GM21529 (cell line): ENCODE results near the gene L1TD1.
"Not testable (repeated sequence)": the region's sequence is repeated elsewhere in the genome, so short reads cannot be mapped to it uniquely, and the experiment has no call there.

ENCODE experiments used
- ATAC-seq: cut with Tn5 transposase; IDR thresholded peaks from one replicate; pipeline ENCODE4 v1.9.1; 2021; ENCODE audit not compliant: unreplicated experiment

L1TD1 gene

DNA sequence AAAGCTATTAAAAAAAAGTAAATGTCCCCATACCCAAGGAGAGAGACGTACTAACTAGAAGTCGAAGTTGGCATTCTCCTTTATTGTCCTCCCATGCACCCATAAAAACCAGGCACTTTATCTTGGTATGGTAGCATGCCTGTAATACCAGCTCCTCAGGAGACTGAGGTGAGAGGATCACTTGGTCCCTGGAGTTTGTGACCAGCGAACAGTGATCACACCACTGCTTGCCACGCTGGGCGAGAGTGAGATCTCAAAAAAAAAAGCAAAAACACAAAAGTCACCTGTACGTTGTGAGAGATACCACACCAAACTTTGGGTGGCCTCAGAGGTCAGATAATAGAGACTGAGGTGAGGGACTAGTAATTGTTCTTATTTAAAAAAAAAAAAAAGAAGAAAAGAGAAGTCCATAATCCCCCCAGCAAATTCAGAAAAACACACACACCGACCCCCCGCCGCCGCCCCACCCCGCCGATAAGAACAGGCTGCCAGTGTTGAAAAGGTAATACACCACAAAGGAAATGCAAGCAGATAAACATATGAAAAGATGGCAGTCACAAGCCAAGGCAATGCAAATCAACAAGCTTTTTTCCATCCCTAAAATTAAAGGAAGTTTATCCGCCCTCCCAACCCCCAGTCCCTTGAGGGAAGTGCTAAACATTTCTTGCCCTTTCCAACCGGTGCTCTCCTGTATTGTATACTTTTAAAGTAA lies 3.6 kb downstream of the L1TD1 start:
- ATAC-seq, result no peak

- ATAC-seq, result no peak
Measured at GRCh38 chr1:62198781-62199125, 4.1 kb downstream of the L1TD1 start.

GRCh38 chr1:62207187-62207586 lies 12.5 kb downstream of the L1TD1 start:
- ATAC-seq, result no peak

DNA sequence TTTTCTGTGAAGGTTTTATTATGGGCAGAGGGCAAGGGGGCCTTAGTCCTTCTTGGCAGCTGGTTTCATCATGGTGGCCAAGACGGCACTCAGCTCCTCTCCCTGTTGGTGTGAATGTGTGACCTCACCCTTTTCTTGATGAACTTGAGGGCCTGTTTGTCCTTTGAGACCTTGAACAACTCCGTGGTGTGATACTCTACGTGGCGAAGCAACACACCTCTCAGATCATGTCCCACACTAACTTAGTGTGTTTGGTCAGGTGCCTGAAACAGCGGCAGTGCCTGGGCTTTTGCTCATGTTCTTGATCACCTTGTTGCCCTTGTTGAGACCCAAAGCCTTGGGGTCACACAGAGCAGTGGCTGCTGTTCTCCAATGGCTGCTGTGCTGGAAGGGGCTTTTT lies 13.4 kb downstream of the L1TD1 start:
- ATAC-seq, result no peak

DNA sequence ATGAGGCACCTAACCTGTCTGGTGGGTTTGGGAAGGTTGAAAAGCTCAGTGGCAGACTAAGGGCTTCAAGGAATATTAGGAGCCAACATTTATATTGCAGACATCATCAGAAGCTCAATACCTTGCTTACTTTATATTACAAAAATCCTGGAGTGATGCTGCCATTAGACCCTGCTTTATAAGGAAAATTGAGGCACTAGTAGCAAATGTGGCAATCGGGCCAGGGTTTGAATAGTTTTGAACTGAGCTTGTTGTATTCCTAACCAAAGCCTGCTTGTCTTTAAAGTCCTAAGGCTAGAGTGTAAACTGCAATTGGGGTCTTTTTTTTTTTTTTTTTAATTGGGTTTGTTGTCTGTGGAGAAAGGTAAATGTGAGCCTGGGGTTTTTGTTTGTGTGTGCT lies 14.3 kb downstream of the L1TD1 start:
- ATAC-seq, result no peak

DNA sequence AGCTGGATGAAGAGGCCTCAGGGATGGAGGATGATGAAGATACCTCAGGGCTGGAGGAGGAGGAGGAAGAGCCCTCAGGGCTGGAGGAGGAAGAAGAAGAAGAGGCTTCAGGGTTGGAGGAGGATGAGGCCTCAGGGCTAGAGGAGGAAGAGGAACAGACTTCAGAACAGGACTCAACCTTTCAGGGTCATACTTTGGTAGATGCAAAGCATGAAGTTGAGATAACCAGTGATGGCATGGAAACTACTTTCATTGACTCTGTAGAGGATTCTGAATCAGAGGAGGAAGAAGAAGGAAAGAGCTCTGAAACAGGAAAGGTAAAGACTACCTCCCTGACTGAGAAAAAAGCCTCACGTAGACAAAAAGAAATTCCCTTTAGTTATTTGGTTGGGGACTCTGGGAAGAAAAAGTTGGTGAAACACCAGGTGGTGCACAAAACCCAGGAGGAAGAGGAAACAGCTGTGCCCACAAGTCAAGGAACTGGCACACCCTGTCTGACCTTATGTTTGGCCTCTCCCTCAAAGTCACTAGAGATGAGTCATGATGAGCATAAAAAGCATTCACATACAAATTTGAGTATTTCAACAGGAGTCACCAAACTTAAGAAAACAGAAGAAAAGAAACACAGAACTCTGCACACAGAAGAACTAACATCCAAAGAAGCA lies 15.4 kb downstream of the L1TD1 start:
- no peak for ATAC-seq

GRCh38 chr1:62210960-62211359 lies 16.3 kb downstream of the L1TD1 start:
- ATAC-seq, result no peak

GRCh38 chr1:62212411-62212810 lies 17.8 kb downstream of the L1TD1 start:
- ATAC-seq, result no peak

DNA sequence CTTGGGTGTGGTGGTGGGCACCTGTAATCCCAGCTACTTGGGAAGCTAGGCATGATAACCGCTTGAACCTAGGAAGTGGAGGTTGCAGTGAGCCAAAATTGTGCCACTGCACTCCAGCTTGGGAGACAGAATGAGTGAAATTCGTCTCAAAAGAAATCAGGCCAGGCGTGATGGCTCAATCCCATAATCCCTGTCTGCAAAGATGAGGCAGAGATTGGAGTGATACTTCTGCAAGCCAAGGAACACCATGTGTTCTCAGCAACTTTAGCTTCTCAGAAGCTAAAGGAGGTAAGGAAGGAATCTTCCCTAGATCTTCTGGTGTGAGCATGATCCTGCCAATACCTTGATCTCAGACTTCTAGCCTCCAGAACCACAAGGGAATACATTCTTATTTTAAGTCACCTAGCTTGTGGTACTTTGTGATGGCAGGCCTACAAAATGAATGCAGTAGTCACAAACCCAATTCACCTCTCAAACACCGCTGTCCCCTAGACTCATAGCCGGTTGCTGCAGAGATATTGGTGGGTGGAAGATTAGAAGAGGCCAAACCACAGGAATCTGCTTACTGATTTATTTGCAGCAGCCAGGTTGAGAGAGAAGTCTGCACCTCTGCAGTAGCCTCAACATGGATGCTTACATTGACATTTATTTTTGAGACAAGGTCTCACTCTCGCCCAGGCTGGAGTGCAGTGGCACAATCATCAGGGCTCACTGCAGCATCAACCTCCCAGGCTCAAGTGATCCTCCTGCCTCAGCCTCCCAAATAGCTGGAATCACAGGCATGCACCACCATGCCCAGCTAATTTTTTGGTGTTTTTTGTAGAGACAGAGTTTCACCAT lies 18.6 kb downstream of the L1TD1 start:
- ATAC-seq, result no peak

- ATAC-seq, result no peak
Measured at GRCh38 chr1:62218604-62219003, 24.0 kb downstream of the L1TD1 start.

DNA sequence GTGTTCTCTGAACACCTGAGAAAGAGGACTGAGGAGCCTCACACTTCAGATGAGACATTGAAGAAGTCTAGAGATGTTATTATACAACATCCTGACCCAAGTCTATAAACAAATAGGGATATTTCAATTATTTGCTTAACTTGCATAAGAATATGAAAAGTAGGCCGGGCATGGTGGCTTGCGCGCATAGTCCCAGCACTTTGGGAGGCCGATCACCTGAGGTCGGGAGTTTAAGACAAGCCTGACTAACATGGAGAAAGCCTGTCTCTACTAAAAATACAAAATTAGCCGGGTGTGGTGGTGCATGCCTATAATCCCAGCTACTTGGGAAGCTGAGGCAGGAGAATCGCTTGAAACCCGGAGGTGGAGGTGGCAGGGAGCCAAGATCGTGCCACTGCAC lies 25.8 kb downstream of the L1TD1 start:
- not testable (repeated sequence) for ATAC-seq

- no peak for ATAC-seq
Measured at GRCh38 chr1:62221171-62221570, 26.5 kb downstream of the L1TD1 start.

DNA sequence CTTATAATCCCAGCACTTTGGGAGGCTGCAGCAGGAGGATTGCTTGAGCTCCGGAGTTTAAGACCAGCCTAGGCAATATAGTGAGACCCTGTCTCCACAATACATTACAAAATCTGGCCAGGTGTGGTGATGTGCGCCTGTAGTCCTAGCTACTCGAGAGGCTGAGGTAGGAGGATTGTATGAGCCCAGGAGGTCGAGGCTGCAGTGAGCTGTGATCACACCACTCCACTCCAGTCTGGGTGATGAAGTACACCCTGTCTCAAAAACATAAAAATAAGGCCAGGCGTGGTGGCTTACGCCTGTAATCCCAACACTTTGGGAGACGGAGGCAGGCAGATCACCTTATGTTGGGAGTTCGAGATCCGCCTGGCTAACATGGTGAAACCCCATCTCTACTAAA lies 27.7 kb downstream of the L1TD1 start:
- ATAC-seq, result no peak

DNA sequence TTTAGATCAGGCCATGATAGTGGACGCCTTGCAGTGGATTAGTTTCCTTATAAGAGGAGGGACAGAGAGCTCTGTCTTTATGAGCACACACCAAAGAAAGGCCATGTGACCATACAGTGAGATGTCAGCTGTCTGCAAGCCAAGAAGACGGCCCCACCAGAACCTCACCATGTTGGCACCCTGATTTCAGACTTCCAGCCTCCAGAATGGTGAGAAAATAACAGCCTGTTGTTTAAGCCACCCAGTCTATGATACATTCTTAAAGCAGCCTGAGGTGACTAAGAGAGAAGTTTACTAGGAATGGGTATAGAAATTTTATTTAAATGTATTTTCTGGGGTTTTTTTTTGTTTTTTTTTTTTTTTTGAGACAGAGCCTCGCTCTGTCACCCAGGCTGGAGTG lies 29.5 kb downstream of the L1TD1 start:
- no peak for ATAC-seq

- ATAC-seq, result no peak
Measured at GRCh38 chr1:62227496-62227895, 32.8 kb downstream of the L1TD1 start.

DNA sequence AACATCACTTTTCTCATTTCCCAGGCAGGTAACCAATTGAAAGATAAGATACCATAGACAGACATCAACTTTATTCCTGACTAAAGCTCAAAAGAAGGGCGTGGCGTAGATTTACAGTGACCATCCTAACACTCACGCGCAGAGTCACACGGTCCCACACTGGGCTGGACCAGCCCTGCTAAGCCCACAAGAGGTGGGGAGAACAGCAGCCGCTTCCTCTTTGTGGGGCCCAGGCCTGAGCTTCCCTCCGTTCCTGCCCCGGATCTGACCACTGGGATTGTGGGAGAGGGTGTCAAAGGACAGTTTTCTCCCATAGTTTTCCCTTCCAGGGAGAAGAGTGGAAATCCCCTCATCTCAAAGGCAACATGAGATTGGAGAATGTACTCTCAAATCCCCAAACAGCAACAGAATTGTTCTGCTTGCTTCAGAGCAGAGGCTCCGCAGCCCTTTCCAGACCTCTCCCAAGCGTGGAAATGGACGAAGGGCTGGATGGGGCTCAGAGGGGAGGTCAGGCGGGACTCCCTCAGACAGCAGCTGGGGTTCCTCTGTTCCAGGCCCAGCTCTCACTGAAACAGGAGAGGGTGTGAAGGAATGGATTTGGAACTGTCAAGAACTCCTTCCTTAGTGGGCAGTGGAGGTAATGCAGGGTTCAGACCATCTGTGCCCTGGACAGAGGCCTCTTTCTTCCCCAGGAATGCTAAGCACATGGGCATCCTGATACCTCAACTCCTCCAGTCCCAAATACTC lies 33.7 kb downstream of the L1TD1 start:
- ATAC-seq, result no peak

DNA sequence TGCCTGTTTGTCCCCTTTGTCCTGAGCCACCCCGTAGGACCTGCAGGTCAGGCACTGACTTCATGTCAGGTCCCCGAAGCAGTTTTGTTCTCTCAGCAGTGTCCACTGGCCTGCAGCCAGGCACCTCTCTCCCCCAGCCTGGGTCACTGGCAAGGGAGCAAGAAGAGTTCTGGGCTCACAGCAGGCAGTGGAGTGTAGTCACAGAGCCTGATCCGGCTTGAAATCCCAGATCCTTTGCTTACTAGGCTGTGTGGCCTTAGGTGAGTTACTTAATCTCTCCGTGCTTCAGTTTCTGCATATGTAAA lies 34.2 kb downstream of the L1TD1 start:
- ATAC-seq, result no peak

- ATAC-seq, result no peak
Measured at GRCh38 chr1:62229468-62229867, 34.8 kb downstream of the L1TD1 start.

GRCh38 chr1:62229932-62230331 lies 35.3 kb downstream of the L1TD1 start:
- ATAC-seq, result no peak

DNA sequence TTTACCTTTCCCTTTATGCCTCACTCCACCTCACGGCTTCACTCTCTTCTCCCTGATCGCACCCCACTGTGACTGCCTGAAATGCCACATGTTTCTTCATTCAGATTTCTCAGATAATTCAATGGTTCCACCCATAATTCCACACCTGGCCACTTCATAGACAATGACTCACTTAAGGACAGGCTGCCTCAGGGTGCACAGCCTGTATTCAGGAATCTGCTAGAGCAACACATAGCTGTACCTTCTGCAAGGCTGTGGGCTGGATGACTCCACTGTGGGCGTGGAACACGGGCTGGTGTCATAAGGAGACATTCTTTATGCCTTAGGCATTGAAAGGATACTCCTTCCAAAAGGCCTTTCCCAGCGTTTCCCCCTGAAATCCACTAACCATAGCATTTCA lies 36.1 kb downstream of the L1TD1 start:
- ATAC-seq, result no peak

GRCh38 chr1:62232871-62233278 lies 38.2 kb downstream of the L1TD1 start:
- ATAC-seq, result no peak
